ENCODE measurements around the gene DAG1.

The DAG1 gene

DNA sequence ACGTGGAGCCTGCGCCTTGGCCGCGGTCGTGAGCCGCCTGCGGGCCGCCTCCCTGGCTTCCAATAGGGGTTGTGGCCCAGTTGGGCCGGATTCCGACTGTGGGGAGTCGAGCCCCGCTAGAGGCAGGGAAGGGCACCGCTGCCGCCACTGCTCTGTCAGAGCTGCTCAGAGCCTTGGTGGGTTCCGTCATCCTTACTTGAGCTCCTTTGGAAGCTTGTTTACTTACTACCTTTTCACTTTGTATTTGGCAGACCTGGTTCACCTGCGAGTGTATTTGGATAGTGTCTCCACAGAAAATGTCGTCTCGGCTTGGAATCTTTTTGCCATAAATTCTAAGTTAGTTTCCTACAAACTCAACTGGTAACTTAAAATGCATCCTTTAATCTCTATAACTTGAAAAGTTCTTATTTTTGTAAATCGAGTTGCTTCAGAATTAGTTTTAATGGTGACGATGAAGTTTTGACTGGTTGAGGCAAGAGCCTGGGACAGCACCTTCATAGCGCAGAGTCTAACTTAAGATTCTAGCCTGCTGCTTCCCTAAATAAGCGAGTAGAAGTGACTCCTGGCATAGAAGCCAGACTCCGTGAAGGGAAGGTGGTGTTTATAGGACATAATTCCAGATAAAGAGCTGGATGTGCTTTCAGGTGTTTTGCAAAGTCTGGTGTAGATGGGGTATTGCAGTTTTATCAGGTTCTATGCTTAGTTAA is 800 bp downstream of the DAG1 start:
- TF ChIP-seq, protein P1, sequence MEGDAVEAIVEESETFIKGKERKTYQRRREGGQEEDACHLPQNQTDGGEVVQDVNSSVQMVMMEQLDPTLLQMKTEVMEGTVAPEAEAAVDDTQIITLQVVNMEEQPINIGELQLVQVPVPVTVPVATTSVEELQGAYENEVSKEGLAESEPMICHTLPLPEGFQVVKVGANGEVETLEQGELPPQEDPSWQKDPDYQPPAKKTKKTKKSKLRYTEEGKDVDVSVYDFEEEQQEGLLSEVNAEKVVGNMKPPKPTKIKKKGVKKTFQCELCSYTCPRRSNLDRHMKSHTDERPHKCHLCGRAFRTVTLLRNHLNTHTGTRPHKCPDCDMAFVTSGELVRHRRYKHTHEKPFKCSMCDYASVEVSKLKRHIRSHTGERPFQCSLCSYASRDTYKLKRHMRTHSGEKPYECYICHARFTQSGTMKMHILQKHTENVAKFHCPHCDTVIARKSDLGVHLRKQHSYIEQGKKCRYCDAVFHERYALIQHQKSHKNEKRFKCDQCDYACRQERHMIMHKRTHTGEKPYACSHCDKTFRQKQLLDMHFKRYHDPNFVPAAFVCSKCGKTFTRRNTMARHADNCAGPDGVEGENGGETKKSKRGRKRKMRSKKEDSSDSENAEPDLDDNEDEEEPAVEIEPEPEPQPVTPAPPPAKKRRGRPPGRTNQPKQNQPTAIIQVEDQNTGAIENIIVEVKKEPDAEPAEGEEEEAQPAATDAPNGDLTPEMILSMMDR (IDR thresholded peaks at IDR 0.05; ENCODE audit: insufficient read depth, missing control alignments) = no peak
- FAIRE-seq = no peak
- DNase-seq (ENCODE audit: insufficient read length, low spot score) = no peak

DNA sequence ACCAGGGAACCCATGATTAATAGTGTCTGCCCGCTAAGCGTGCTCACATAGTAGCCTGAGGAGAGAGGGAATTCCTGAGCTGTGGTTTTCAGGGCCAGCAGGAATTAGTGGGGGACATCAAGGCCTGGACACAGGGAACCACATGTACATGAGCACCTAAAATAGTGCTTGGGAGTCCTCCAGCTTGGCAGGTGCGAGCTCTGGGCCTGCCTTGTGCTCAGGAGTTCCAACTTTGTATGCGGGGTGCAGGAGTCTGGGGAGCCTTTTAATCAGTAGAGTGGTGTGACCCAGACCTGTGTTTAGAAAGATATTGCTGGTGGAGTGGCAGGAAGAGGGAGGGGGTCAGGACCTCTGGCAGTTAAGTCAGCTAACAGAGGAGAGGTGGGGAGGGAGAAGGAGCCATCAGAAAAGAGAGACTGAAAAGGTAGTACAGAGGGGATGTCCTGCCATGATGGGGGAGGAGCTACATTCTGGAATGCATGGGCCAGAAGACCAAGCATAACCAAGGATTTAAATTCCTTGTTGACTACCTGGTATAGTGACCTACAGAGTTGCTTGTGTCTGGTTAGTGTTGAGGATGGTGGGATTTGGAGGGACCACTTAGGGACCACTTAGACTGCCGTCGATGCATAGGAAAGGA is 1.9 kb downstream of the DAG1 start:
- no peak for DNase-seq (ENCODE audit: insufficient read length, low spot score)
- TF ChIP-seq, protein P1 (IDR thresholded peaks at IDR 0.05; ENCODE audit: insufficient read depth, missing control alignments) = no peak
- no peak for FAIRE-seq

DNA sequence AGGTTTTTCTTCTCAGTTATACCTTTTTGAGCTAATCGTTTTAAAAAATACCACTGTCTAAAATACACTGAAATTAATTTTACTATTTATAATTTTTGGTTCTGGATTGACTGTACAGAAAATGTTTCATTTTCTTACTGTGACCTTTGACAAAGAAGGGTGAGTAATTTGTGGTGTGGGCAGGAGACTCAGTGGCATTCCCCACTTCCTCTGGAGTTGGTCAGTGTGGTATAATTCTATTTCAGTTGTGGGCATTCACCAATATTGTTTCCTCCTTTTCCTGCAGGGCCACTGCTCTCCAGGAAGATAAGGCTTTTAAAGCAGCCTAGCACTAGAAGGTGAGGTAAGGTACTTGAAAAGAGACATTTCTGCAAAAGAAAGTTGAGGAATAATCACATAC is 6.5 kb downstream of the DAG1 start:
- FAIRE-seq (no peak), DNase-seq (ENCODE audit: insufficient read length, low spot score) (no peak)
- TF ChIP-seq, protein P1 (IDR thresholded peaks at IDR 0.05; ENCODE audit: insufficient read depth, missing control alignments) = no peak

DNA sequence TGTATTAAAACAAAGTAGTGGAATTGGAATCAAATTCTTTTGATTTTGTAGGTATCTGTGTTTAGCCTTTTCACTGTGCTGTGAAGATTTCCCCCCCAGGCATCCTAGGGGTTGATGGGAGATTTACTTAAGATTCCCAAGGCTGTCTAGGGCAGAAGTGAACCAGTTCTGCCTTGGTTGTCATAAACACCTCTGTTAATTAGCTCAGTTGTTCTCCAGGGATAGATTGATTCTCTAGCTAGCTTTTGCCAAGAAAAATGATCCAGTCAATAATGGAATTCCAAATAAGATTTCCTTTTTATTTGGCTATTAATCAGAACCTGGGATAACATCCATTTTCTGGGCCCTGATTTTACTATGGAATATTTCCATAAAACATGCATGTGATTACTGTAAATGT is 12.7 kb downstream of the DAG1 start:
- TF ChIP-seq, protein P1 (IDR thresholded peaks at IDR 0.05; ENCODE audit: insufficient read depth, missing control alignments) = no peak
- DNase-seq (ENCODE audit: insufficient read length, low spot score) (no peak), FAIRE-seq (no peak)

DNA sequence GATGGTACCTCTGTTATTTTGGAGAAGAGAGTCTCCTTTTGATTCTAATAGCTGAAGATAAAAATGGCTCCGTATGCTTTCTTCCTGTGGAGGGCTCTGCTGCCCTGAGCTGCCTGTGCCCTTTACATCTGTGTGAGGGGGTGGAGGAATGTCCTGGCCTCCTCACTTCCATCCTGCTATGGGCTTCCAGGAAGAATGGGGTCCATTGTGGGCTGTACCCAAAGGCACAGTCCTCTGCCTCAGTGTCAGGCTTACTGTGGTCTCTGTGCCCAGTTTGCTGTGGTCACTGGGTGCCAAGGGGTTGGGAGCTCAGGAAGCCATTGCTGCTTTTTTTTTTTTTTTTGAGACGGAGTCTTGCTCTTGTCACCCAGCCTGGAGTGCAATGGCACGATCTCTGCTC is 14.4 kb downstream of the DAG1 start:
- no peak for FAIRE-seq
- TF ChIP-seq, protein P1 (IDR thresholded peaks at IDR 0.05; ENCODE audit: insufficient read depth, missing control alignments) = no peak
- no peak for DNase-seq (ENCODE audit: insufficient read length, low spot score)

DNA sequence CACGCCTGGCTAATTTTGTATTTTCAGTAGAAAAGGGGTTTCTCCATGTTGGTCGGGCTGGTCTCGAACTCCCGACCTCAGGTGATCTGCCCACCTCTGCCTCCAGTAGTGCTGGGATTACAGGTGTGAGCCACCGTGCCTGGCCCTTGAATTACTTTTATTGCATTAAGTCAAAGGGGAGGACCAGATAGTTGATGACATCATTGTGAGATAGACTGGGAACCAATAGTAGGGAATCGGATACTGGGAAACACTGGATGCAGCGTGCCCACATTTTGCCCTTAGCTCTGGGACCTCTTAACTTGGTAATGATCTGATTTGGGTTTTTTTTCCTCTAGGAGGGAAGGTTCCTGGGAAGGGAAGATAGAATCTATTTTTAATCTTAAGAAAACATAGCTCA is 19.2 kb downstream of the DAG1 start:
- TF ChIP-seq, protein P1 (IDR thresholded peaks at IDR 0.05; ENCODE audit: insufficient read depth, missing control alignments) = no peak
- no peak for DNase-seq (ENCODE audit: insufficient read length, low spot score)
- FAIRE-seq = no peak

DNA sequence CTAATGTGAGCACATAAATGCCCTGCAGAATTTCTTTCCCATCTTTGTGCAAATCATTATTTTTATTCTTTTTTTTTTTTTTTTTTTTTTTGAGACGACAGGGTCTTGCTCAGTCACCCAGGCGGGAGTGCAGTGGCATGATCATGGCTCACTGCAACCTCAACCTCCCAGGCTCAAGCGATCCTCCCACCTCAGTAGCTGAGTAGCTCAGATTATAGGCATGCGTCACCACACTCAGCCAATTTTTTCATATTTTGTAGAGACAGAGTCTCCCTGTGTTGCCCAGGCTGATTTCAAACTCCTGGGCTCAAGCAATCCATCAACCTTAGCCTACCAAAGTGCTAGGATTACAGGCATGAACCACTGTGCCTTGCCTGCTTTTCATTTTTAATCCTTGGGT is 22.9 kb downstream of the DAG1 start:
- TF ChIP-seq, protein P1 (IDR thresholded peaks at IDR 0.05; ENCODE audit: insufficient read depth, missing control alignments) = no peak
- no peak for DNase-seq (ENCODE audit: insufficient read length, low spot score)
- FAIRE-seq = no peak
